Panc1 (cell line): ENCODE data around the gene GNPNAT1.

ENCODE experiments used
- CTCF ChIP-seq: fragments of 450-650 bp; IDR thresholded peaks from 2 replicates; pipeline ENCODE4 v1.5.1; 2017; ENCODE audit warnings: mild to moderate bottlenecking
- TCF7L2 ChIP-seq: IDR thresholded peaks from 2 replicates; pipeline ENCODE4 v1.6.1; 2011; ENCODE audit warnings: mild to moderate bottlenecking, low read depth, low read length, inconsistent platforms

DNA sequence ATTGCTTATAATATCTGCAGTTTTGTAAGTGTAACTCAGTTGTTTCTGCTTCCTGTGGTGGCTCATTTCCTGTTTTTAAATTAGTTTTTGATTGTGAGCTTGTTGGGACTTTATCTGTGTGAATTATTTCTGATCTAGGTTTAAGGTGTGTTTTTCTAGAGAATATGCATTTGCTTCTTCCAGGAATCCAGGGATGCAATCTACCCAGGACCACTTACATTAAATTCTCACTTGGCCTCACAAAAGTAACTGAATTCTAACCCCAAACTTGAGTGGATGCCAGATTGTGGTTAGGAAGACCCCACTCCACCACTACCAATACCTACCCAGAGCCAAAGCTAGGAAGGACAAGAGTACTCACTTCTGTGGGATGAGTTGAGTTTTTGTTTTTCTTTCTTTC, 49.5 kb downstream of the GNPNAT1 start:
- no peak for TF ChIP-seq CTCF
- TF ChIP-seq TCF7L2, result no peak
